Measurements from ENCODE around the gene NLGN3. TPM values are rescaled to one million over a fixed set of nuclear protein-coding genes. Genes with fewer than 3 reads are reported as not detected.

NLGN3 gene
- total RNA-seq (2022; extraction: Qiagen RNA extraction) = 0.84 to 1.1 TPM (median 1.0 TPM) in 5 replicates

GRCh38 chrX:71144651-71145050, at the start of gene NLGN3:
TSS of gene NLGN3 (plus strand) at chrX:71144841. CDS start at chrX:71147750, 2,909 bp downstream.

DNA sequence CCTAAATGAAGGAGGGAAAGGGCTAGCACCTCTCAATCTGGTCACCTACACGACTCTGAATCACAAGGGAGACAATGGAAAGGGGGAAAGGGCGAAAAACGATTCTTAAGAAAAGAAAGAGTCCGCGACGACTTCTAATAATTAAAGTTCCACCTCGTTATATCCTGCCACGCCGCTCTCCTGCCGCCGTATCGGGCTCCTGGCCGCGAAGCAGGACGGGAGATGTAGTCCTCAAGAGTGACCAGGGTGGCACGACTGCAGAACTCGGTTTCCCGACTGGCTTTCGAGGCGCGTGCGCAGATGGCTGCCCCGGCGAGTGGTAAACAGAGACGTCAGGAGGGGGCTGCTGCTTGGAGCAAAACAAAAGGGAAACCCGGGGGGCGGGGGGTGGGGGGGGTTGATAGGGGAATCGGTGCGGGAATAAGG, 49.1 kb upstream of the NLGN3 start, which contains the start of gene FOXO4:
Gene FOXO4, plus strand, starts transcription at position 297 of the 426 bp plus-strand sequence. CDS start 678 bp downstream, outside the sequence.

DNA sequence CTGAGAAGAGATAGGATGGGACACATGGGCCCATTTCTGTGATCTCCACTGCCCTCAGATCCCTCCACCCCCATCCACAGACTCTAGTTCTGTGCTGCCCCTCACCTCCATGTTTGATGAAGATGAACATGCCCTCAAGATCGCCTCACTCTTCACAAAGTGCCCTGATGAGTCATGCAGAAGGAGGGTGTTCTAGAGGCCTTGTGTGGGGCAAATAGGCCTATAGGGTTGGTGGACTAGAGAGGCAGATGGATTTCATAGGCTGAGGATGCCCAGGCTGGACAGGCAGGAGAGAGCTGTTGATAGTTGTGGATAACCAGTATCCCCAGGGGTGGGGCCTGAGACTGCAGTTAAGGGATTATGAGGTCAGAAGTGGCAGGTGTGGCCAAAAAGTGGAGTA, 38.2 kb upstream of the NLGN3 start, which contains the start of gene CXorf65:
Gene CXorf65, minus strand, starts transcription at position 314 of the 400 bp plus-strand sequence. Its CDS starts 184 bp downstream, at position 130.

DNA sequence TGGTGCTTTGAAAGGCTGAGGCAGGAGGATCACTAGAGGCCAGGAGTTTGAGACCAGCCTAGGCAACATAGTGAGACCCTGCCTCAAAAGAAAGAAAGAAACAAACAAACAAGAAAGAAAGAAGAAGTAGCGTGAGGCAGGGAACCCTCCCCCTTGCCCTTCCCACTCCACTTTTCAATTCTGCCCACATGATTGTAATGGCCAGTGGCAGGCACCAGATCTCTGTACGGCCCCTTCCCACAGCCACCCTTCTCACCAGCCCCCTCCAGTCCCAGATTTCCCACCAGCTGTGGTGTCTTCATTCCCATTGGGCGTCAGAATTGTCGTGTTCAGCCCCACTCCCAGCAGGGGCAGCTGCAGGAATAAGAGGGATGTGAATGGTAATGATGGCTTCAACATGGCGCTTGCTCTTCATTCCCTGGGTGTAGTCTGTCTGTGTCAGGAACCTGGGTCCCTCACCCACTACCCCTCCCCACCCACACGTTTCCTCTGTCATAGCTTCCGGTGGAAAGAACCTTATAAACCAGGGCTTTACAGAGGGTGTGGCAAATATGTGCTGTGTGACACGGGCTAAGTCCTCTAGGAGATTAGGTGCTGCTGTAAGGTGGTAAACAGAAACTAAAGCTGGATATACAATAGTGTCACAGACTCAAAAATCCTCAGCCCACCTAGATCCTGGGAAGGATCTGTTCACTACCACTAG, 33.3 kb upstream of the NLGN3 start, which contains the start of gene IL2RG:
Gene IL2RG, minus strand, starts transcription at position 437 of the 703 bp plus-strand sequence. Its CDS starts 38 bp downstream, at position 399.

DNA sequence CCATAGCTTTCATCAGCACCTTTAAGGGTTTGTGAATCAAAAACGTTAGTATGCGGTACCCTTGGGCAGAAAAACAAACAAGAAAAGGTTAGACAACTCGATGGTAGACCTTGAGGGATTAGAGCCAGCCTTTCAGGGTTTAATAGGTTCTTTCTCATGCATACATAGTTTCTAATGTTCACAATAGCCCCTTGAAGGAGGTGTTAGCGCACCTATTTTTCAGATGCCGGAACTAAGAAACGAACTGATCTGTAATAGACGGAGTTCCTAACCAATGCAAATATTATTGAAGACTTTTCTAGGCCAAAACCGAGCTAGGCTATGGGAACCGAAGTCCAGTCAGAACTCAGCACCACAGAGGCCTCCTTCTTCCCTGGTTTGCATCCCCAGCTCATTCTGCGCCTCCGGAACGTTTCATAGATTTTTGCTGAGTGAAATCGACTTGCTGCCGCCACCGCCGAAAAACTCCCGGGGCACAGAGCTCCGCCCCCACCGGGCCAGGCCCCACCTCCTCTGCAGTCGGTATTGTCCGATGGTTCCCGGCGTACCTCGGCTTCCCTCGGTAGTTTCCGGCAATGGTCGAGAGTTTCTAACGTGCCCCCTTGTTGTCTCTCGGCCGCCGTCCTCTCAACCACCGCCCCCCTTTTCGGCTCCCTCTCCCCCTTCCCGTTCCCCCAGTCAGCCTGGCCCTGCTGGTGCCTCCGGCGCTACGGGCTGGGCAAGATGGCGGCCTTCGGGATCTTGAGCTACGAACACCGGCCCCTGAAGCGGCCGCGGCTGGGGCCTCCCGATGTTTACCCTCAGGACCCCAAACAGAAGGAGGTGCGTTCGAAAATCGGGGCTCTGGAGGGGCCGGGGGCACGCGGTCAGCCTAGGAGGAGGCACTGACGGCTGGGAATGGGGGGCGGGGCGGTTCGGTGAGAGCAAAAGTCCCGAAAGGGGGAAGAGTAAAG, 26.3 kb upstream of the NLGN3 start, which contains the start of gene MED12:
Gene MED12, plus strand, starts transcription at position 565 of the 953 bp plus-strand sequence. Its CDS starts 159 bp downstream, at position 724.

Other genes starting within 250 kb of the NLGN3 start
- not detected in 5 replicates for gene TEX11, start 236.1 kb upstream of the NLGN3 start, total RNA-seq (2022; extraction: Qiagen RNA extraction)
- gene SLC7A3, start 213.7 kb upstream of the NLGN3 start, total RNA-seq (2022; extraction: Qiagen RNA extraction) = 0.03 to 0.05 TPM (median 0.03 TPM) in 4 of 5 replicates, not detected in the other
- 69.4 to 74.2 TPM (median 71.1 TPM) in 5 replicates for gene SNX12, start 76.5 kb upstream of the NLGN3 start, total RNA-seq (2022; extraction: Qiagen RNA extraction)
- 1.2 to 1.8 TPM (median 1.8 TPM) in 5 replicates for gene FOXO4, start 49.0 kb upstream of the NLGN3 start, total RNA-seq (2022; extraction: Qiagen RNA extraction)
- not detected in 5 replicates for gene CXorf65, start 38.1 kb upstream of the NLGN3 start, total RNA-seq (2022; extraction: Qiagen RNA extraction)
- gene IL2RG, start 33.3 kb upstream of the NLGN3 start, total RNA-seq (2022; extraction: Qiagen RNA extraction) = 0.11 to 0.39 TPM (median 0.24 TPM) in 5 replicates
- gene MED12, start 26.2 kb upstream of the NLGN3 start, total RNA-seq (2022; extraction: Qiagen RNA extraction) = 9.2 to 12.2 TPM (median 10.2 TPM) in 5 replicates
- gene GJB1, start 78.4 kb downstream of the NLGN3 start, total RNA-seq (2022; extraction: Qiagen RNA extraction) = 0.07 to 0.09 TPM in 2 of 5 replicates, not detected in the others
- gene ZMYM3, start 109.3 kb downstream of the NLGN3 start, total RNA-seq (2022; extraction: Qiagen RNA extraction) = 10.5 to 14.2 TPM (median 12.9 TPM) in 5 replicates
- 332 to 369 TPM (median 340 TPM) in 5 replicates for gene NONO, start 138.8 kb downstream of the NLGN3 start, total RNA-seq (2022; extraction: Qiagen RNA extraction)
- gene ITGB1BP2, start 156.9 kb downstream of the NLGN3 start, total RNA-seq (2022; extraction: Qiagen RNA extraction) = 0.29 to 0.78 TPM (median 0.64 TPM) in 5 replicates
- 12.5 to 19.4 TPM (median 15.4 TPM) in 5 replicates for gene TAF1, start 221.5 kb downstream of the NLGN3 start, total RNA-seq (2022; extraction: Qiagen RNA extraction)